ENCODE results near the gene PNLIP. TPM values are rescaled to one million over a fixed set of nuclear protein-coding genes. Genes with fewer than 3 reads are reported as not detected.

The PNLIP gene
- total RNA-seq, 1 experiment from 2014 or later: 1.5 TPM

- ATAC-seq (0 out of 2 replicates have a peak, but pooled peaks have one; percentile 51), DNase-seq (ENCODE audit: low read depth, low spot score) (no peak)
- Histone ChIP-seq H3K4me3 (ENCODE audit: low read depth in 2 of 2, low read length in 2 of 2) (no peak overlapping the region), H3K4me1 (ENCODE audit: control insufficient read depth, insufficient read depth, low read length) (no peaks in the 10 kb centered on the region), H3K36me3 (ENCODE audit: control insufficient read depth, insufficient read depth, low read length) (no peaks in the 10 kb centered on the region), H3K9me3 (ENCODE audit: control insufficient read depth, insufficient read depth, low read depth, low read length) (no peaks in the 10 kb centered on the region), H3K27ac (ENCODE audit: low read length) (no peak overlapping the region), H3K27me3 (ENCODE audit: control insufficient read depth, insufficient read depth, low read length) (peaks cover 12% of the 10 kb centered on the region)
- ChIA-PET POLR2A (no interaction called here), CTCF (no interaction called here)
- TF ChIP-seq CTCF (IDR thresholded peaks at IDR 0.05) (0 out of 2 replicates have a peak, but pooled peaks have one; percentile 14), POLR2AphosphoS5 (IDR thresholded peaks at IDR 0.05; ENCODE audit: low read depth, low read length) (no peak)
- in situ Hi-C loops (cut with HindIII; ENCODE audit: low pct_unique_long_range_greater_than_20kb, low sequenced_read_pairs) (no loop called here), intact Hi-C loops (cut with micrococcal nuclease; ENCODE audit: unreplicated experiment) (no loop called here)
- BruUV-seq (replicated peaks): no TSS peak
Observed at GRCh38 chr10:116597543-116597942, 51.8 kb downstream of the PNLIP start.

GRCh38 chr10:116598329-116598728 lies 52.6 kb downstream of the PNLIP start:
- Histone ChIP-seq H3K27me3 (ENCODE audit: control insufficient read depth, insufficient read depth, low read length) (peaks cover 12% of the 10 kb centered on the region), H3K36me3 (ENCODE audit: control insufficient read depth, insufficient read depth, low read length) (no peaks in the 10 kb centered on the region), H3K9me3 (ENCODE audit: control insufficient read depth, insufficient read depth, low read depth, low read length) (no peaks in the 10 kb centered on the region), H3K4me1 (ENCODE audit: control insufficient read depth, insufficient read depth, low read length) (no peaks in the 10 kb centered on the region), H3K27ac (ENCODE audit: low read length) (no peak overlapping the region), H3K4me3 (ENCODE audit: low read depth in 2 of 2, low read length in 2 of 2) (no peak overlapping the region)
- ChIA-PET CTCF (interaction anchor here (0.6 kb wide), 1 partner anchor 309 kb away, joined by 19 read pairs; no protein-coding TSS in a partner anchor), POLR2A (no interaction called here)
- no peak for TF ChIP-seq CTCF (IDR thresholded peaks at IDR 0.05)
- no peak for TF ChIP-seq REST (IDR thresholded peaks at IDR 0.05; ENCODE audit: insufficient read depth in 1 of 2, low read depth in 2 of 2, low read length in 1 of 2)
- no peak for TF ChIP-seq SIN3A (IDR thresholded peaks at IDR 0.05; ENCODE audit: borderline replicate concordance, insufficient read depth, low read depth, low read length)
- no peak for TF ChIP-seq POLR2AphosphoS5 (IDR thresholded peaks at IDR 0.05; ENCODE audit: low read depth, low read length)
- TF ChIP-seq TCF7L2 (IDR thresholded peaks at IDR 0.05; ENCODE audit: low read depth, low read length): no peak
- no peak for ATAC-seq
- intact Hi-C loops (cut with micrococcal nuclease; ENCODE audit: unreplicated experiment) (no loop called here), in situ Hi-C loops (cut with HindIII; ENCODE audit: low pct_unique_long_range_greater_than_20kb, low sequenced_read_pairs) (no loop called here)
- BruUV-seq (replicated peaks): no TSS peak
- no peak for DNase-seq (ENCODE audit: low read depth, low spot score)
